ENCODE measurements around the gene KRT86.
"Not testable (repeated sequence)": the region's sequence is repeated elsewhere in the genome, so short reads cannot be mapped to it uniquely, and the experiment has no call there.

DNA sequence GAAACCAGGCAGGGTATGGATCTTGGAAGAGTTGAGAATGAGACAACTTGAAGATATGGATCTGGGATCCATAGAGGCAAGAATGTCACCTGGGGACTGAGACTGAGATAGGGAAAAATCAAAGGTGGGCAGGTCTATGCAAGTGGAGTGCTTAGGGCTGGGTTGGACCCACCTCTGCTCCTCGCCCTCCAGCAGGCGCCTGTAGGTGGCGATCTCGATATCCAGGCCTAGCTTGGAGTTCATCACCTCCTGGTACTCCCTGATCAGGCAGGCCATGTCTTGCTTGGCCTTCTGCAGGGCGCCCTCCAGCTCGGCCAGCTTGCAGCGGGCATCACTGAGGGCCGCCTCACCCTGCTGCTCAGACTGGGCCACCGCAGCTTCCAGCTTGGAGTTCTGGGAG, 41.3 kb downstream of the KRT86 start:
- not testable (repeated sequence) for TF ChIP-seq SIN3A (IDR thresholded peaks at IDR 0.05; ENCODE audit: borderline replicate concordance, low read depth, low read length); ARNTL (CRISPR knock-in tag; IDR thresholded peaks at IDR 0.05); PBX3 (CRISPR knock-in tag; IDR thresholded peaks at IDR 0.05; ENCODE audit: borderline replicate concordance); EZH2 (conservative IDR thresholded peaks at IDR 0.05; ENCODE audit: low read depth, low read length); ZNF343 (CRISPR knock-in tag; IDR thresholded peaks at IDR 0.05); TBL1XR1 (IDR thresholded peaks at IDR 0.05; ENCODE audit: borderline replicate concordance, low read length, partially characterized antibody); JARID2 (CRISPR knock-in tag; IDR thresholded peaks at IDR 0.05; ENCODE audit: insufficient replicate concordance); YY1 (IDR thresholded peaks at IDR 0.05; ENCODE audit: insufficient read depth, insufficient replicate concordance, low read depth, low read length); MAF1 (CRISPR knock-in tag; IDR thresholded peaks at IDR 0.05; ENCODE audit: borderline replicate concordance)
- TF ChIP-seq, protein P1, sequence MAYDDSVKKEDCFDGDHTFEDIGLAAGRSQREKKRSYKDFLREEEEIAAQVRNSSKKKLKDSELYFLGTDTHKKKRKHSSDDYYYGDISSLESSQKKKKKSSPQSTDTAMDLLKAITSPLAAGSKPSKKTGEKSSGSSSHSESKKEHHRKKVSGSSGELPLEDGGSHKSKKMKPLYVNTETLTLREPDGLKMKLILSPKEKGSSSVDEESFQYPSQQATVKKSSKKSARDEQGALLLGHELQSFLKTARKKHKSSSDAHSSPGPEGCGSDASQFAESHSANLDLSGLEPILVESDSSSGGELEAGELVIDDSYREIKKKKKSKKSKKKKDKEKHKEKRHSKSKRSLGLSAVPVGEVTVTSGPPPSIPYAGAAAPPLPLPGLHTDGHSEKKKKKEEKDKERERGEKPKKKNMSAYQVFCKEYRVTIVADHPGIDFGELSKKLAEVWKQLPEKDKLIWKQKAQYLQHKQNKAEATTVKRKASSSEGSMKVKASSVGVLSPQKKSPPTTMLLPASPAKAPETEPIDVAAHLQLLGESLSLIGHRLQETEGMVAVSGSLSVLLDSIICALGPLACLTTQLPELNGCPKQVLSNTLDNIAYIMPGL (CRISPR knock-in tag; IDR thresholded peaks at IDR 0.05; ENCODE audit: borderline replicate concordance in 1 of 2, low read depth in 1 of 2), result not testable (repeated sequence)

Measured in HepG2 (cell line).